ENCODE data around the gene SMAD3.
"Not testable (repeated sequence)": the region's sequence is repeated elsewhere in the genome, so short reads cannot be mapped to it uniquely, and the experiment has no call there.

The SMAD3 gene

GRCh38 chr15:67024998-67025368 is 40.4 kb upstream of the SMAD3 start:
- no peak for FAIRE-seq
- TF ChIP-seq POLR2AphosphoS5 (IDR thresholded peaks at IDR 0.05; ENCODE audit: low read depth, low read length) (no peak), POLR2A (IDR thresholded peaks at IDR 0.05; ENCODE audit: low read depth, low read length) (no peak), TAF1 (IDR thresholded peaks at IDR 0.05; ENCODE audit: borderline replicate concordance, low read depth, low read length) (no peak)
- DNase-seq (ENCODE audit: insufficient read length), result no peak

- no peak for FAIRE-seq
- no peak for DNase-seq (ENCODE audit: insufficient read length)
- TF ChIP-seq POLR2A (IDR thresholded peaks at IDR 0.05; ENCODE audit: low read depth, low read length) (no peak), POLR2AphosphoS5 (IDR thresholded peaks at IDR 0.05; ENCODE audit: low read depth, low read length) (no peak), TAF1 (IDR thresholded peaks at IDR 0.05; ENCODE audit: borderline replicate concordance, low read depth, low read length) (no peak)
These were observed 39.4 kb upstream of the SMAD3 start for GRCh38 chr15:67025719-67026609.

- DNase-seq (ENCODE audit: insufficient read length) (no peak), FAIRE-seq (no peak)
- TF ChIP-seq POLR2AphosphoS5 (IDR thresholded peaks at IDR 0.05; ENCODE audit: low read depth, low read length) (no peak), POLR2A (IDR thresholded peaks at IDR 0.05; ENCODE audit: low read depth, low read length) (no peak), TAF1 (IDR thresholded peaks at IDR 0.05; ENCODE audit: borderline replicate concordance, low read depth, low read length) (no peak)
These were observed 38.8 kb upstream of the SMAD3 start for GRCh38 chr15:67026610-67026967.

GRCh38 chr15:67028440-67028839 is 37.0 kb upstream of the SMAD3 start:
- FAIRE-seq; DNase-seq (ENCODE audit: insufficient read length): not testable (repeated sequence)

GRCh38 chr15:67030036-67030762 is 35.2 kb upstream of the SMAD3 start:
- DNase-seq (ENCODE audit: insufficient read length) (no peak), FAIRE-seq (no peak)
- TF ChIP-seq POLR2A (IDR thresholded peaks at IDR 0.05; ENCODE audit: low read depth, low read length) (no peak), TAF1 (IDR thresholded peaks at IDR 0.05; ENCODE audit: borderline replicate concordance, low read depth, low read length) (no peak), POLR2AphosphoS5 (IDR thresholded peaks at IDR 0.05; ENCODE audit: low read depth, low read length) (no peak)

DNA sequence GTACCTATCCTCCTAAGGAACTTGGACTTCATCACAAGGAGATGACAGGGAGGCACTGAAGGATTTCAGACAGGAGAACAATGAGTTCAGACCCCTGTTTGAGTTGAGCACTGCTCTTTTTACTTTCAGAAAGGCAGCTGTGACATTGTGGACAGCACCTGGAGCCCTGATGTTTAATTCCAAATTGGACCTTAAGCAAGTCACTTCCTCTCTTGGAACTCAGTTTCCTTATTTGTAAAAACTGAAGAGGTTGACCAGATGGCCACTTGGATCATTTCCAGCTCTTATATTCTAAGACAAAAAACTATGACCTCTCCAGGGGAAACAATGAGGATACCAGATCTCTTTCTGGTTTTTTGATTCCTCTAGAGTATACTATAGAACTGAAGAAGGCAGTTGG is 34.1 kb upstream of the SMAD3 start:
- TF ChIP-seq POLR2A (IDR thresholded peaks at IDR 0.05; ENCODE audit: low read depth, low read length), result no peak
- no peak for TF ChIP-seq POLR2AphosphoS5 (IDR thresholded peaks at IDR 0.05; ENCODE audit: low read depth, low read length)
- no peak for TF ChIP-seq TAF1 (IDR thresholded peaks at IDR 0.05; ENCODE audit: borderline replicate concordance, low read depth, low read length)
- DNase-seq (ENCODE audit: insufficient read length) (no peak), FAIRE-seq (no peak)

GRCh38 chr15:67032608-67033007 is 32.8 kb upstream of the SMAD3 start:
- FAIRE-seq, result no peak
- TF ChIP-seq POLR2AphosphoS5 (IDR thresholded peaks at IDR 0.05; ENCODE audit: low read depth, low read length), result no peak
- TF ChIP-seq POLR2A (IDR thresholded peaks at IDR 0.05; ENCODE audit: low read depth, low read length), result no peak
- no peak for TF ChIP-seq TAF1 (IDR thresholded peaks at IDR 0.05; ENCODE audit: borderline replicate concordance, low read depth, low read length)
- no peak for DNase-seq (ENCODE audit: insufficient read length)

DNA sequence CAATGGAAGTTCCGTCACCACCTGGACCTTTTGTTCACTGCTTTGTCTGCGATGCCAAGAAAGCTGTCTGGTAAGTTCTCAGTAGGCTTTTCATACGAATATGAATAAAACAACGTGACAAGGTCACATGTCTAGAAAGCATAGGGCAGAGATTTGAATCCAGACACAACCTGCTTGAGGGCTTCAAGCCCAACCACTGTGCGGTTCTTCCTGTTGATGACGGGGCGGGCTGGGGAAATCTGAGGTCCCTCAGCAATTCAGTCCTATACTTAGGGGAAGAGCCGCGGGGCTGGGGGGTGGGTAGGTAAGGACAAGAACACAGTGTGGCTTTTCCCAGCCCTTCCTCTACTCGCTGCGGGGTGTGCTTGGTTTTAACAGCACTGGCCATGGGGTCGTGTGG is 32.4 kb upstream of the SMAD3 start:
- DNase-seq (ENCODE audit: insufficient read length) (no peak), FAIRE-seq (no peak)
- TF ChIP-seq POLR2AphosphoS5 (IDR thresholded peaks at IDR 0.05; ENCODE audit: low read depth, low read length) (no peak), POLR2A (IDR thresholded peaks at IDR 0.05; ENCODE audit: low read depth, low read length) (no peak), TAF1 (IDR thresholded peaks at IDR 0.05; ENCODE audit: borderline replicate concordance, low read depth, low read length) (no peak)

DNA sequence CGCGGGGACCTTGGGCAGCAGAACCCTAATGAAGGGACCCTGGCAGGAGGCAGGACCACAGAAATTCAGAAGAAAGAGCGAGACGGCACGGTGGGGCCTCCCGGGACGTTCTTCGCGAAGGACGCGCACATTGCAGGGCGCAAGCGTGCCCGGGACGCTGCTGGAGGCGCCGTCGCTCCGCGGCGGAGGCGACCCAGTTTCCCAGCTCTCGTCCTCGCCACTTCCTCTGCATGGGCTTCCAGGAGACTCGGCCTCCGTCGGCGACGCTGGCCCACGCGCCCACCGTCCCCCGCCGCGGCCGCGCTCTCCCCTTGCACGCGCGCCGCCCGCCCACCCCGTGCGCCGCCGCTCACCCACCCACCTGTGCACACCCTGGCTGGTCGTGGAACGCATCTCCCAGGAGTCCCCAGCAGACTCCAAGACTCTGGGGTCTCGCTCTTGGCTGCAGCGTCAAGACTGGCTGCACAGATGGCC is 31.8 kb upstream of the SMAD3 start:
- TF ChIP-seq POLR2A (IDR thresholded peaks at IDR 0.05; ENCODE audit: low read depth, low read length), result no peak
- no peak for TF ChIP-seq TAF1 (IDR thresholded peaks at IDR 0.05; ENCODE audit: borderline replicate concordance, low read depth, low read length)
- no peak for TF ChIP-seq POLR2AphosphoS5 (IDR thresholded peaks at IDR 0.05; ENCODE audit: low read depth, low read length)
- FAIRE-seq (no peak), DNase-seq (ENCODE audit: insufficient read length) (no peak)

- FAIRE-seq (no peak), DNase-seq (ENCODE audit: insufficient read length) (no peak)
- no peak for TF ChIP-seq TAF1 (IDR thresholded peaks at IDR 0.05; ENCODE audit: borderline replicate concordance, low read depth, low read length)
- no peak for TF ChIP-seq POLR2A (IDR thresholded peaks at IDR 0.05; ENCODE audit: low read depth, low read length)
- TF ChIP-seq POLR2AphosphoS5 (IDR thresholded peaks at IDR 0.05; ENCODE audit: low read depth, low read length), result no peak
These were observed 29.5 kb upstream of the SMAD3 start for GRCh38 chr15:67035886-67036285.

DNA sequence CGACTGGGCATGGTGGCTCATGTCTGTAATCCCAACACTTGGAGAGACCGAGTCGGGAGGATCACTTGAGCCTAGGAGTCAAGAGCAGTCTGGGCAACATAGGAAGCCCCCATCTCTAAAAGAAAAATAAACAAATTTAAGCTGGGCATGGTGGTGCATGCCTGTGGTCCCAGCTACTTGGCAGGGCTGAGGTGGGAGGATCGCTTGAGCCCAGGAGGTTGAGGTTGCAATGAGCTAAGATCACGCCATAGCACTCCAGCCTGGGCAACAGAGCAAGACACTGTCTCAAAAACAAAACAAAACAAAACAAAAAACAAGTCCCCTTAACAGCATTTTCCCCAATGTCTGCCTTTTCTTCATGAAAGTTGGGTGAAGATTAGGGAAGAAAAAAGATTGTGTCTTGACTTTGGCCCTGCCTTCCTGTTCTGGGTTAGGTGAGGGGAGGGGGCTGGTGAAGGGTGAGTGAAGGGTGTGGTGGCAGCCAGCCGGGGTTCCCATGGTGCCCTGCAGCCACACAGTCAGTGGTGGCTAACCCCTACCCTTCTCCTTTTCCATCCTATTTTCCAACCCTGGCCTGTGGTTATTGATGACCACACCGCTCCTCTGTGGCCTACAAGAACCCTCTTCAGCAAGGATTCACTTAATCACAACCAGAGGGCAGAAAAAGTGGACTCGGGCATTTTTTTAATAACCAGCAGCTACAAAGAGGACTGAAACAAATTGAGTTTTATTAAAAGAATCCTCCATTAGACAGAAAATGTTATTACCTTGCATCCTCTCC is 28.4 kb upstream of the SMAD3 start:
- FAIRE-seq (no peak), DNase-seq (ENCODE audit: insufficient read length) (no peak)
- TF ChIP-seq TAF1 (IDR thresholded peaks at IDR 0.05; ENCODE audit: borderline replicate concordance, low read depth, low read length), result no peak

All from GM12892 (cell line).